ENCODE measurements around the gene LBX1. TPM values are rescaled to one million over a fixed set of nuclear protein-coding genes. Genes with fewer than 3 reads are reported as not detected.

LBX1 gene
- total RNA-seq, 1 experiment from 2014 or later, result 0.15 TPM

DNA sequence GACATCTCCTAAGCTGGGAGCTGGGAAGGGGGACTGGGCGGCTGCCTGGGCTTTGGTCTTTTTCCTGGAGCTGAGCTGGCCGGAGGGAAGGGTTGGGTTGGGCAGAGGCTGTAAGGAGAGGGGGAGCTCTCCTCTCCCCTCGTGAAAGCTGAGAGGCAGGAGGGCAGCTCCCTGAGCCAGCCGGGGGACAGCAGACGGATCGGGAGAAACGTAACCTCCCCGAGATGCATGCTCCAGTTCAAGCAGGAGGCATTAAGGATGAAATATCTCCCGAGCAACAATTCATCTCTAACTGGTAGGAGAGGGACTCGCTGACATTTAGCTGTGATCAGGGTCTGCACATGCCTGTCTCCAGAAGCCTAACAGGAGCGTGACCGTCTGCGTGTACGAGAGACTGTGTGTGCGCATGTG lies 19.9 kb upstream of the LBX1 start:
- in situ Hi-C loops (cut with HindIII; ENCODE audit: low pct_unique_long_range_greater_than_20kb, low sequenced_read_pairs), result no loop called here
- H3K4me1 ChIP-seq (ENCODE audit: control insufficient read depth, insufficient read depth, low read length), result no peaks in the 10 kb centered on the region
- no peak overlapping the region for H3K4me3 ChIP-seq (ENCODE audit: low read depth in 2 of 2, low read length in 2 of 2)
- no TSS peak for BruUV-seq (replicated peaks)
- H3K9me3 ChIP-seq (ENCODE audit: control insufficient read depth, insufficient read depth, low read depth, low read length), result no peaks in the 10 kb centered on the region
- CTCF ChIA-PET, result no interaction called here
- peaks cover 14% of the 10 kb centered on the region for H3K27me3 ChIP-seq (ENCODE audit: control insufficient read depth, insufficient read depth, low read length)
- POLR2A ChIA-PET, result no interaction called here
- intact Hi-C loops (cut with micrococcal nuclease; ENCODE audit: unreplicated experiment), result no loop called here
- TF ChIP-seq, protein P1, sequence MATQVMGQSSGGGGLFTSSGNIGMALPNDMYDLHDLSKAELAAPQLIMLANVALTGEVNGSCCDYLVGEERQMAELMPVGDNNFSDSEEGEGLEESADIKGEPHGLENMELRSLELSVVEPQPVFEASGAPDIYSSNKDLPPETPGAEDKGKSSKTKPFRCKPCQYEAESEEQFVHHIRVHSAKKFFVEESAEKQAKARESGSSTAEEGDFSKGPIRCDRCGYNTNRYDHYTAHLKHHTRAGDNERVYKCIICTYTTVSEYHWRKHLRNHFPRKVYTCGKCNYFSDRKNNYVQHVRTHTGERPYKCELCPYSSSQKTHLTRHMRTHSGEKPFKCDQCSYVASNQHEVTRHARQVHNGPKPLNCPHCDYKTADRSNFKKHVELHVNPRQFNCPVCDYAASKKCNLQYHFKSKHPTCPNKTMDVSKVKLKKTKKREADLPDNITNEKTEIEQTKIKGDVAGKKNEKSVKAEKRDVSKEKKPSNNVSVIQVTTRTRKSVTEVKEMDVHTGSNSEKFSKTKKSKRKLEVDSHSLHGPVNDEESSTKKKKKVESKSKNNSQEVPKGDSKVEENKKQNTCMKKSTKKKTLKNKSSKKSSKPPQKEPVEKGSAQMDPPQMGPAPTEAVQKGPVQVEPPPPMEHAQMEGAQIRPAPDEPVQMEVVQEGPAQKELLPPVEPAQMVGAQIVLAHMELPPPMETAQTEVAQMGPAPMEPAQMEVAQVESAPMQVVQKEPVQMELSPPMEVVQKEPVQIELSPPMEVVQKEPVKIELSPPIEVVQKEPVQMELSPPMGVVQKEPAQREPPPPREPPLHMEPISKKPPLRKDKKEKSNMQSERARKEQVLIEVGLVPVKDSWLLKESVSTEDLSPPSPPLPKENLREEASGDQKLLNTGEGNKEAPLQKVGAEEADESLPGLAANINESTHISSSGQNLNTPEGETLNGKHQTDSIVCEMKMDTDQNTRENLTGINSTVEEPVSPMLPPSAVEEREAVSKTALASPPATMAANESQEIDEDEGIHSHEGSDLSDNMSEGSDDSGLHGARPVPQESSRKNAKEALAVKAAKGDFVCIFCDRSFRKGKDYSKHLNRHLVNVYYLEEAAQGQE (IDR thresholded peaks at IDR 0.05; ENCODE audit: insufficient read depth in 1 of 2, low read depth in 2 of 2, low read length in 1 of 2), result no peak
- TF ChIP-seq TCF7L2 (IDR thresholded peaks at IDR 0.05; ENCODE audit: low read depth, low read length) (no peak), SIN3A (IDR thresholded peaks at IDR 0.05; ENCODE audit: borderline replicate concordance, insufficient read depth, low read depth, low read length) (no peak), POLR2AphosphoS5 (IDR thresholded peaks at IDR 0.05; ENCODE audit: low read depth, low read length) (no peak)
- TF ChIP-seq, protein P2, sequence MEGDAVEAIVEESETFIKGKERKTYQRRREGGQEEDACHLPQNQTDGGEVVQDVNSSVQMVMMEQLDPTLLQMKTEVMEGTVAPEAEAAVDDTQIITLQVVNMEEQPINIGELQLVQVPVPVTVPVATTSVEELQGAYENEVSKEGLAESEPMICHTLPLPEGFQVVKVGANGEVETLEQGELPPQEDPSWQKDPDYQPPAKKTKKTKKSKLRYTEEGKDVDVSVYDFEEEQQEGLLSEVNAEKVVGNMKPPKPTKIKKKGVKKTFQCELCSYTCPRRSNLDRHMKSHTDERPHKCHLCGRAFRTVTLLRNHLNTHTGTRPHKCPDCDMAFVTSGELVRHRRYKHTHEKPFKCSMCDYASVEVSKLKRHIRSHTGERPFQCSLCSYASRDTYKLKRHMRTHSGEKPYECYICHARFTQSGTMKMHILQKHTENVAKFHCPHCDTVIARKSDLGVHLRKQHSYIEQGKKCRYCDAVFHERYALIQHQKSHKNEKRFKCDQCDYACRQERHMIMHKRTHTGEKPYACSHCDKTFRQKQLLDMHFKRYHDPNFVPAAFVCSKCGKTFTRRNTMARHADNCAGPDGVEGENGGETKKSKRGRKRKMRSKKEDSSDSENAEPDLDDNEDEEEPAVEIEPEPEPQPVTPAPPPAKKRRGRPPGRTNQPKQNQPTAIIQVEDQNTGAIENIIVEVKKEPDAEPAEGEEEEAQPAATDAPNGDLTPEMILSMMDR (IDR thresholded peaks at IDR 0.05), result no peak
- ATAC-seq (no peak; the same call in 1 of the 2 replicates), DNase-seq (ENCODE audit: low read depth, low spot score) (no peak)
- no peak overlapping the region for H3K27ac ChIP-seq (ENCODE audit: low read length)
- no peaks in the 10 kb centered on the region for H3K36me3 ChIP-seq (ENCODE audit: control insufficient read depth, insufficient read depth, low read length)

DNA sequence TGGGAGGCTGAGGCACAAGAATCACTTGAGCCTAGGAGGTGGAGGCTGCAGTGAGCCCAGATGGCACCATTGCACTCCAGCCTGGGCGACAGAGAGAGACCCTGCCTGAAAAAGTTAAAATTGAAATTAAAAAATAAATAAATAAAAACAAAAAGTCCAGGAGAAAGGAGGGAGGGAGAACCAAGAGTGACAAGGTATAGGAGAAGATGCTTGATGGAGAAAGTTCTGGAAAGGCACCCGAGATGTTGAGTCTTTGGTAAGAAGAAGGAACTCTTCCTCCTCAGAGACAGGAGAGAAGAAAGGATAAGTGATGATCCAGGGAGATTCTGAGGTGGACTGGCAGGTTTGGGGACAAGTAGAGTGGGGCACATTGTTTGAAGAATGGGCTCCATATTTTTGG lies 17.4 kb upstream of the LBX1 start:
- peaks cover 14% of the 10 kb centered on the region for H3K27me3 ChIP-seq (ENCODE audit: control insufficient read depth, insufficient read depth, low read length)
- CTCF ChIA-PET, result no interaction called here
- in situ Hi-C loops (cut with HindIII; ENCODE audit: low pct_unique_long_range_greater_than_20kb, low sequenced_read_pairs) (no loop called here), intact Hi-C loops (cut with micrococcal nuclease; ENCODE audit: unreplicated experiment) (no loop called here)
- TF ChIP-seq SIN3A (IDR thresholded peaks at IDR 0.05; ENCODE audit: borderline replicate concordance, insufficient read depth, low read depth, low read length), result no peak
- no peak for TF ChIP-seq TCF7L2 (IDR thresholded peaks at IDR 0.05; ENCODE audit: low read depth, low read length)
- TF ChIP-seq, protein P2 (IDR thresholded peaks at IDR 0.05), result no peak
- TF ChIP-seq, protein P1 (IDR thresholded peaks at IDR 0.05; ENCODE audit: insufficient read depth in 1 of 2, low read depth in 2 of 2, low read length in 1 of 2), result no peak
- TF ChIP-seq POLR2AphosphoS5 (IDR thresholded peaks at IDR 0.05; ENCODE audit: low read depth, low read length), result no peak
- no TSS peak for BruUV-seq (replicated peaks)
- H3K4me1 ChIP-seq (ENCODE audit: control insufficient read depth, insufficient read depth, low read length), result no peaks in the 10 kb centered on the region
- H3K4me3 ChIP-seq (ENCODE audit: low read depth in 2 of 2, low read length in 2 of 2), result no peak overlapping the region
- ATAC-seq (no peak), DNase-seq (ENCODE audit: low read depth, low spot score) (no peak)
- POLR2A ChIA-PET, result no interaction called here
- H3K9me3 ChIP-seq (ENCODE audit: control insufficient read depth, insufficient read depth, low read depth, low read length), result no peaks in the 10 kb centered on the region
- no peak overlapping the region for H3K27ac ChIP-seq (ENCODE audit: low read length)
- no peaks in the 10 kb centered on the region for H3K36me3 ChIP-seq (ENCODE audit: control insufficient read depth, insufficient read depth, low read length)
